ENCODE data around the gene LPP. TPM values are rescaled to one million over a fixed set of nuclear protein-coding genes. Genes with fewer than 3 reads are reported as not detected.

Gene LPP
- total RNA-seq, 2 donors from 2014 or later = 52.7 to 56.7 TPM

- H3K27ac Mint-ChIP-seq = peak overlapping the region in 1 of 2 donors; percentile 65
- ATAC-seq = no peak
- H3K36me3 Mint-ChIP-seq = peaks cover 9% of the 10 kb centered on the region
- DNase-seq (ENCODE audit: low spot score) = no peak
- H3K4me3 Mint-ChIP-seq = no peak overlapping the region
- H3K27me3 Mint-ChIP-seq = no peaks in the 10 kb centered on the region
- peaks cover 38 to 43% of the 10 kb centered on the region in 2 donors for H3K4me1 Mint-ChIP-seq (ENCODE audit: low read depth in 2 of 2)
- H3K9me3 Mint-ChIP-seq = no peaks in the 10 kb centered on the region
These were observed 26.2 kb downstream of the LPP start for GRCh38 chr3:188180114-188180513.

- H3K4me3 Mint-ChIP-seq = no peak overlapping the region
- H3K4me1 Mint-ChIP-seq (ENCODE audit: low read depth in 2 of 2) = peaks cover 36 to 42% of the 10 kb centered on the region in 2 donors
- H3K27me3 Mint-ChIP-seq = no peaks in the 10 kb centered on the region
These were observed 29.5 kb downstream of the LPP start for GRCh38 chr3:188183452-188183851.

GRCh38 chr3:188184160-188184559 is 30.2 kb downstream of the LPP start:
- Mint-ChIP-seq H3K4me1 (ENCODE audit: low read depth in 2 of 2) (peaks cover 36 to 44% of the 10 kb centered on the region in 2 donors), H3K27me3 (no peaks in the 10 kb centered on the region), H3K27ac (peak overlapping the region in 1 of 2 donors; percentile 62), H3K9me3 (no peaks in the 10 kb centered on the region), H3K36me3 (peaks cover 4% of the 10 kb centered on the region), H3K4me3 (no peak overlapping the region)
- DNase-seq (ENCODE audit: low spot score) = no peak
- ATAC-seq = no peak

More at GRCh38 chr3:188183452-188183851, 29.5 kb downstream of the LPP start:
- no peaks in the 10 kb centered on the region for H3K9me3 Mint-ChIP-seq
- no peak for DNase-seq (ENCODE audit: low spot score)
- H3K36me3 Mint-ChIP-seq = peaks cover 6% of the 10 kb centered on the region
- no peak for ATAC-seq
- H3K27ac Mint-ChIP-seq = no peak overlapping the region

- no peaks in the 10 kb centered on the region for H3K9me3 Mint-ChIP-seq
- no peaks in the 10 kb centered on the region for H3K27me3 Mint-ChIP-seq
- H3K36me3 Mint-ChIP-seq = peaks cover 4% of the 10 kb centered on the region
- no peak overlapping the region for H3K4me3 Mint-ChIP-seq
- DNase-seq (ENCODE audit: low spot score) (no peak), ATAC-seq (no peak)
- peaks cover 35 to 44% of the 10 kb centered on the region in 2 donors for H3K4me1 Mint-ChIP-seq (ENCODE audit: low read depth in 2 of 2)
- H3K27ac Mint-ChIP-seq = peak overlapping the region in 1 of 2 donors; percentile 62
These were observed 30.7 kb downstream of the LPP start for GRCh38 chr3:188184649-188185048.

- peaks cover 4% of the 10 kb centered on the region for H3K36me3 Mint-ChIP-seq
- DNase-seq (ENCODE audit: low spot score) = no peak
- no peaks in the 10 kb centered on the region for H3K27me3 Mint-ChIP-seq
- no peak for ATAC-seq
- peak overlapping the region in 1 of 2 donors; percentile 7 for H3K27ac Mint-ChIP-seq
- no peaks in the 10 kb centered on the region for H3K9me3 Mint-ChIP-seq
- no peak overlapping the region for H3K4me3 Mint-ChIP-seq
- peaks cover 39 to 47% of the 10 kb centered on the region in 2 donors for H3K4me1 Mint-ChIP-seq (ENCODE audit: low read depth in 2 of 2)
These were observed 31.8 kb downstream of the LPP start for GRCh38 chr3:188185717-188186251.

GRCh38 chr3:188187053-188187452 is 33.1 kb downstream of the LPP start:
- no peaks in the 10 kb centered on the region for H3K9me3 Mint-ChIP-seq
- peaks cover 45 to 54% of the 10 kb centered on the region in 2 donors for H3K4me1 Mint-ChIP-seq (ENCODE audit: low read depth in 2 of 2)
- peak overlapping the region; percentile 19 for H3K4me3 Mint-ChIP-seq
- no peak for DNase-seq (ENCODE audit: low spot score)
- ATAC-seq = no peak
- no peak overlapping the region for H3K27ac Mint-ChIP-seq
- no peaks in the 10 kb centered on the region for H3K27me3 Mint-ChIP-seq
- peaks cover 8% of the 10 kb centered on the region for H3K36me3 Mint-ChIP-seq

- Mint-ChIP-seq H3K27me3 (no peaks in the 10 kb centered on the region), H3K4me3 (no peak overlapping the region), H3K27ac (peak overlapping the region in 1 of 2 donors; percentile 85), H3K36me3 (peaks cover 17% of the 10 kb centered on the region), H3K9me3 (no peaks in the 10 kb centered on the region), H3K4me1 (ENCODE audit: low read depth in 2 of 2) (peaks cover 58 to 66% of the 10 kb centered on the region in 2 donors)
- peak in 1 of 2 donors; percentile 51 for ATAC-seq
- no peak for DNase-seq (ENCODE audit: low spot score)
These were observed 35.0 kb downstream of the LPP start for GRCh38 chr3:188188911-188189310.

- no peak for DNase-seq (ENCODE audit: low spot score)
- no peak for ATAC-seq
- no peaks in the 10 kb centered on the region for H3K27me3 Mint-ChIP-seq
- H3K4me1 Mint-ChIP-seq (ENCODE audit: low read depth in 2 of 2) = peaks cover 57 to 64% of the 10 kb centered on the region in 2 donors
- H3K36me3 Mint-ChIP-seq = peaks cover 17% of the 10 kb centered on the region
- H3K27ac Mint-ChIP-seq = peak overlapping the region in 1 of 2 donors; percentile 3
- no peaks in the 10 kb centered on the region for H3K9me3 Mint-ChIP-seq
- H3K4me3 Mint-ChIP-seq = no peak overlapping the region
These were observed 37.5 kb downstream of the LPP start for GRCh38 chr3:188191460-188191859.

- H3K36me3 Mint-ChIP-seq = peaks cover 17% of the 10 kb centered on the region
These were observed 38.1 kb downstream of the LPP start for GRCh38 chr3:188192034-188192433.

GRCh38 chr3:188194332-188194731 is 40.4 kb downstream of the LPP start:
- no peaks in the 10 kb centered on the region for H3K27me3 Mint-ChIP-seq
- no peak for DNase-seq (ENCODE audit: low spot score)
- H3K4me3 Mint-ChIP-seq = no peak overlapping the region
- H3K9me3 Mint-ChIP-seq = no peaks in the 10 kb centered on the region
- ATAC-seq = no peak
- H3K27ac Mint-ChIP-seq = peak overlapping the region in 1 of 2 donors; percentile 34
- H3K4me1 Mint-ChIP-seq (ENCODE audit: low read depth in 2 of 2) = peaks cover 61 to 76% of the 10 kb centered on the region in 2 donors
- H3K36me3 Mint-ChIP-seq = peaks cover 17% of the 10 kb centered on the region

More at GRCh38 chr3:188192034-188192433, 38.1 kb downstream of the LPP start:
- Mint-ChIP-seq H3K9me3 (no peaks in the 10 kb centered on the region), H3K27me3 (no peaks in the 10 kb centered on the region), H3K4me3 (no peak overlapping the region), H3K27ac (peak overlapping the region in 1 of 2 donors; percentile 3), H3K4me1 (ENCODE audit: low read depth in 2 of 2) (peaks cover 58 to 66% of the 10 kb centered on the region in 2 donors)
- DNase-seq (ENCODE audit: low spot score) (no peak), ATAC-seq (no peak)

- H3K27me3 Mint-ChIP-seq = no peaks in the 10 kb centered on the region
These were observed 42.5 kb downstream of the LPP start for GRCh38 chr3:188196232-188196990.

GRCh38 chr3:188197388-188197847 is 43.5 kb downstream of the LPP start:
- peaks cover 49 to 62% of the 10 kb centered on the region in 2 donors for H3K4me1 Mint-ChIP-seq (ENCODE audit: low read depth in 2 of 2)

More at GRCh38 chr3:188196232-188196990, 42.5 kb downstream of the LPP start:
- H3K27ac Mint-ChIP-seq = peak overlapping the region in 1 of 2 donors; percentile 53
- H3K9me3 Mint-ChIP-seq = no peaks in the 10 kb centered on the region
- peaks cover 46 to 61% of the 10 kb centered on the region in 2 donors for H3K4me1 Mint-ChIP-seq (ENCODE audit: low read depth in 2 of 2)
- peaks cover 12% of the 10 kb centered on the region for H3K36me3 Mint-ChIP-seq
- no peak for ATAC-seq
- H3K4me3 Mint-ChIP-seq = no peak overlapping the region
- DNase-seq (ENCODE audit: low spot score) = no peak

GRCh38 chr3:188198001-188198400 is 44.0 kb downstream of the LPP start:
- DNase-seq (ENCODE audit: low spot score) (no peak), ATAC-seq (no peak)
- Mint-ChIP-seq H3K36me3 (peaks cover 1% of the 10 kb centered on the region), H3K27ac (peak overlapping the region in 1 of 2 donors; percentile 16), H3K27me3 (no peaks in the 10 kb centered on the region), H3K4me1 (ENCODE audit: low read depth in 2 of 2) (peaks cover 50 to 62% of the 10 kb centered on the region in 2 donors), H3K9me3 (no peaks in the 10 kb centered on the region), H3K4me3 (no peak overlapping the region)

More at GRCh38 chr3:188197388-188197847, 43.5 kb downstream of the LPP start:
- ATAC-seq (peak in 1 of 2 donors; percentile 68), DNase-seq (ENCODE audit: low spot score) (no peak)
- Mint-ChIP-seq H3K36me3 (peaks cover 6% of the 10 kb centered on the region), H3K27me3 (no peaks in the 10 kb centered on the region), H3K4me3 (no peak overlapping the region), H3K27ac (peak overlapping the region in 1 of 2 donors; percentile 53), H3K9me3 (no peaks in the 10 kb centered on the region)

- H3K27me3 Mint-ChIP-seq = no peaks in the 10 kb centered on the region
- H3K4me1 Mint-ChIP-seq (ENCODE audit: low read depth in 2 of 2) = peaks cover 46 to 55% of the 10 kb centered on the region in 2 donors
- ATAC-seq (no peak), DNase-seq (ENCODE audit: low spot score) (no peak)
- no peaks in the 10 kb centered on the region for H3K9me3 Mint-ChIP-seq
- H3K4me3 Mint-ChIP-seq = no peak overlapping the region
- peak overlapping the region in 1 of 2 donors; percentile 16 for H3K27ac Mint-ChIP-seq
- H3K36me3 Mint-ChIP-seq = no peaks in the 10 kb centered on the region
These were observed 44.9 kb downstream of the LPP start for GRCh38 chr3:188198760-188199327.
